KBM-7 (cell line): ENCODE measurements around the gene ATP5F1E.

Source experiments
- DNase-seq: peaks from one replicate; pipeline ENCODE4 v3.0.0-alpha.2; 2015
- in situ Hi-C: fragments of 300-500 bp; cut with MboI; formaldehyde crosslinking; loops from 2 replicates; pipeline ENCODE4 v1.14.3; 2020; ENCODE audit warnings: low sequenced_read_pairs, low pct_unique_long_range_greater_than_20kb, mixed read lengths

ATP5F1E gene

GRCh38 chr20:59010995-59011873 is 20.9 kb downstream of the ATP5F1E start:
- DNase-seq = peak; percentile 90
- in situ Hi-C loops = no loop called here

- in situ Hi-C loops = no loop called here
- DNase-seq = no peak
These were observed 21.7 kb downstream of the ATP5F1E start for GRCh38 chr20:59010321-59010994.

GRCh38 chr20:59008715-59009336 is 23.3 kb downstream of the ATP5F1E start:
- no peak for DNase-seq
- in situ Hi-C loops = no loop called here

GRCh38 chr20:59007665-59008511 is 24.2 kb downstream of the ATP5F1E start:
- DNase-seq = peak; percentile 94
- in situ Hi-C loops = no loop called here

GRCh38 chr20:59006864-59007664 is 25.1 kb downstream of the ATP5F1E start, which contains the start of gene CTSZ:
CTSZ (minus strand) TSS chr20:59007254; CDS start chr20:59007128, 126 bp downstream.
- in situ Hi-C loops = no loop called here
- DNase-seq = peak; percentile 40

- no peak for DNase-seq
- in situ Hi-C loops = no loop called here
These were observed 25.8 kb downstream of the ATP5F1E start for GRCh38 chr20:59006167-59006863.

GRCh38 chr20:59005523-59006166 is 26.5 kb downstream of the ATP5F1E start:
- in situ Hi-C loops = no loop called here

GRCh38 chr20:59004763-59005522 is 27.2 kb downstream of the ATP5F1E start:
- in situ Hi-C loops = no loop called here
- DNase-seq = peak; percentile 80

More at GRCh38 chr20:59005523-59006166, 26.5 kb downstream of the ATP5F1E start:
- DNase-seq = no peak

- DNase-seq = no peak
- in situ Hi-C loops = no loop called here
These were observed 27.7 kb downstream of the ATP5F1E start for GRCh38 chr20:59004493-59004762.

- in situ Hi-C loops = no loop called here
- DNase-seq = no peak
These were observed 28.2 kb downstream of the ATP5F1E start for GRCh38 chr20:59003836-59004492.

GRCh38 chr20:59002874-59003399 is 29.2 kb downstream of the ATP5F1E start:
- in situ Hi-C loops = no loop called here
- no peak for DNase-seq

GRCh38 chr20:59002388-59002787 is 29.7 kb downstream of the ATP5F1E start:
- no peak for DNase-seq
- in situ Hi-C loops = no loop called here

- no peak for DNase-seq
- in situ Hi-C loops = no loop called here
These were observed 30.5 kb downstream of the ATP5F1E start for GRCh38 chr20:59001449-59002171.

- no peak for DNase-seq
- in situ Hi-C loops = no loop called here
These were observed 31.1 kb downstream of the ATP5F1E start for GRCh38 chr20:59001068-59001448.

GRCh38 chr20:59000326-59000725 is 31.8 kb downstream of the ATP5F1E start:
- in situ Hi-C loops = no loop called here
- no peak for DNase-seq

- no peak for DNase-seq
- in situ Hi-C loops = no loop called here
These were observed 33.5 kb downstream of the ATP5F1E start for GRCh38 chr20:58998656-58999055.
